Measurements from ENCODE around the gene ZEB1.

Gene ZEB1

GRCh38 chr10:31318854-31319601 lies at the start of gene ZEB1 (continued):
- peak; percentile 29; the same call in 1 of the 2 replicates for TF ChIP-seq ZNF692 (tag by site-specific recombination; IDR thresholded peaks at IDR 0.05)
- TF ChIP-seq ZNF596 (tag by site-specific recombination; IDR thresholded peaks at IDR 0.05): no peak
- TF ChIP-seq ZNF433 (tag by site-specific recombination; IDR thresholded peaks at IDR 0.05; ENCODE audit: low read depth): no peak
- TF ChIP-seq ZBTB1 (tag by site-specific recombination; IDR thresholded peaks at IDR 0.05): no peak
- peak; percentile 95 for TF ChIP-seq PRDM1 (tag by site-specific recombination; IDR thresholded peaks at IDR 0.05)
- no peak; the same call in 1 of the 2 replicates for TF ChIP-seq ZNF561 (tag by site-specific recombination; IDR thresholded peaks at IDR 0.05; ENCODE audit: borderline replicate concordance)
- no peak for TF ChIP-seq ZNF248 (tag by site-specific recombination; IDR thresholded peaks at IDR 0.05)
- TF ChIP-seq ZBTB6 (tag by site-specific recombination; IDR thresholded peaks at IDR 0.05): 0 out of 2 replicates have a peak, but pooled peaks have one; percentile 38
- TF ChIP-seq AEBP2 (tag by site-specific recombination; IDR thresholded peaks at IDR 0.05; ENCODE audit: borderline replicate concordance): no peak
- TF ChIP-seq ATF2 (tag by site-specific recombination; IDR thresholded peaks at IDR 0.05; ENCODE audit: low read depth): no peak
- TF ChIP-seq ZNF76 (tag by site-specific recombination; IDR thresholded peaks at IDR 0.05; ENCODE audit: borderline replicate concordance, low read depth): peak; percentile 29
- TF ChIP-seq ZBTB49 (tag by site-specific recombination; IDR thresholded peaks at IDR 0.05; ENCODE audit: low read depth): no peak
- no peak; the same call in 1 of the 2 replicates for TF ChIP-seq GLIS1 (tag by site-specific recombination; IDR thresholded peaks at IDR 0.05)
- TF ChIP-seq ZNF701 (tag by site-specific recombination; IDR thresholded peaks at IDR 0.05): no peak
- TF ChIP-seq INSM2 (tag by site-specific recombination; IDR thresholded peaks at IDR 0.05): no peak
- no peak for TF ChIP-seq BCL11A (tag by site-specific recombination; IDR thresholded peaks at IDR 0.05; ENCODE audit: low read depth)
- TF ChIP-seq ZNF792 (tag by site-specific recombination; IDR thresholded peaks at IDR 0.05): no peak
- TF ChIP-seq ZNF600 (tag by site-specific recombination; IDR thresholded peaks at IDR 0.05): peak; percentile 50; the same call in 1 of the 2 replicates
- no peak for TF ChIP-seq ZNF776 (tag by site-specific recombination; IDR thresholded peaks at IDR 0.05; ENCODE audit: borderline replicate concordance)
- TF ChIP-seq ZNF658 (tag by site-specific recombination; IDR thresholded peaks at IDR 0.05): no peak
- peak; percentile 90 for TF ChIP-seq PATZ1 (tag by site-specific recombination; IDR thresholded peaks at IDR 0.05)
- TF ChIP-seq FEZF1 (tag by site-specific recombination; IDR thresholded peaks at IDR 0.05): no peak
- TF ChIP-seq ZFP41 (tag by site-specific recombination; IDR thresholded peaks at IDR 0.05; ENCODE audit: borderline replicate concordance): no peak
- no peak for TF ChIP-seq IKZF3 (tag by site-specific recombination; IDR thresholded peaks at IDR 0.05)
- no peak for TF ChIP-seq ZSCAN16 (tag by site-specific recombination; IDR thresholded peaks at IDR 0.05)
- no peak for TF ChIP-seq ZNF114 (tag by site-specific recombination; IDR thresholded peaks at IDR 0.05)
- TF ChIP-seq ZNF664 (tag by site-specific recombination; IDR thresholded peaks at IDR 0.05): no peak
- TF ChIP-seq ZNF133 (tag by site-specific recombination; IDR thresholded peaks at IDR 0.05): no peak

Data from HEK293 (cell line).